ENCODE measurements around the gene KLHL40. TPM values are rescaled to one million over a fixed set of nuclear protein-coding genes. Genes with fewer than 3 reads are reported as not detected.

KLHL40 gene
- total RNA-seq, 1 donor from 2014 or later, result 13.4 TPM

DNA sequence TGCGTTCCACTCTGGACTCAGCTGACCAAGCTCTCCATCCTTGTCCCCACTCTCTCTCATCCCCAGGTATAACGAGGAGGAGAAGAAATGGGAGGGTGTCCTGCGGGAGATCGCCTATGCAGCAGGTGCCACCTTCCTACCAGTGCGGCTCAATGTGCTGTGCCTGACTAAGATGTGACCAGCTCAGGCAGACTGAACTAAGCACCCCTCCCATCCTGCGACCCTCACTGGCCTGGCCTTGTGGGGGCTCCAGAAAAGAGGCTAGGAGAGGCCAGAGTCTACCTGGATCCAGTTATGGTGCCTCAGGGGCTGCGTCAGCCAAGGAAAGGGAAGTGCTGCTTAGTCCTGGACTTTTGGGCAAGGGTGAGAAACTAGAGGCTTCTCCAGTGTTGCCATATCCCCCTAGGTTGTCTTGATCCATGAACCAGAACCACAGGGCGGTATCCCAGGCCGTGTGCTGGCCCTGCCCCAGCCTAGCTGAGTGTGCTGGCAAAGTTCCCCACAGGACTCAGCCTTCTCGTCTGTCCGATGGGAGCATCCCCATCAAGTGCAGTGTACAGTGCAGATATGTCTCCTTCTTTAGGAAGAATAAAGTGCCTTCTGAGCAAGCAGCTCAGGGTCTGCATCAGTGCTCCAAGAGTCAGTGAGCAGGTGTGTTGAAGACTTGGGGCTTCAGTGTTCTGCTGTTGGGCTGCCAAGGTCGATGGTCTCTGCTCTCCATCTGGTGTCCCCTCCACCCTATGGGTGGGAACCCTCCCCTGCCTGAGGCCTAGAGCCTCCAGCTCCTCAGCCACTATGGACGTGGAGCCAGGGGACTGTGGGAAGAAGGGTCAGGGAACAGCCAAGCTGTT, 6.7 kb downstream of the KLHL40 start:
- DNase-seq, result no peak

DNA sequence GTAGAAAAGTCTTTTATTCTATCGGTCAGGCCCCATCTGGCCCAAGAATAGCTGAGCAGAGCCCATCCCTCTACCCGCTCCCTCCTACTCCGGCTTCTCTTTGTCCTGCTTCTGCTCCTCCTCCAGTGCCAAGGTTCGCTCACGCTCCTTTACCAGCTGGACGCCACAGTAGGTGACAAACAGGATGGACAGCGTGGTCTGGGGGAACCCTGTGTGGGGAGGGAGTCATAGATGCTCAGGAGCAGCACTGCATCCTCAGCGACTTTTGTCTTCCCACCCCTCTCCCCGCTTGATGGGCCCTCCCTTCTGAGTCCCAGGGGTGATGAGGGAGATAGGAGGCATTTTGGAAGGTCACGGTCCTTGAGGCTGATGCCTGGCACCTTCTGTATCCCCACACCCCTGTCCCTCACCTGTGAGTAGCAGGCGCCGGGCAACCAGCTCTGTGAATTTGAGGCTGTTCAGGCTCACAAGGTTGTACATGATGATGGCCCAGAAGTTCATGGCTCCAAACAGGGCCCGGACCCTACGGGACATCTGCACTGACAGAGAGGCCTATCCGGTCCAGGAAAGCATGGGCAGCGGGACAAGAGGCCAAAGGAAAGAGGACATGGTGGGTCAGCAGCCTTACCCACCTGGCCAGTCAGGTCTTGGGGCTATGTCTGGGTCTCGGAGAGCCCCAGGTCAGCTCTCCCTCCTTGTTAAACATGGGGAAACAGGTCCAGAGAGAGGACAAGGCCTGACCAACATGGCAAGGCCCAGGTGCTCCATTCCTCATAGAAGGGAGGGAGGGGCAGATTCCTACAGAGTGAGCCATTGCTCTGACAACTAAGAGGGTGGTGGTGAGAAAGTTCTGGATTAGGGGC, 7.6 kb downstream of the KLHL40 start:
- DNase-seq, result no peak

DNA sequence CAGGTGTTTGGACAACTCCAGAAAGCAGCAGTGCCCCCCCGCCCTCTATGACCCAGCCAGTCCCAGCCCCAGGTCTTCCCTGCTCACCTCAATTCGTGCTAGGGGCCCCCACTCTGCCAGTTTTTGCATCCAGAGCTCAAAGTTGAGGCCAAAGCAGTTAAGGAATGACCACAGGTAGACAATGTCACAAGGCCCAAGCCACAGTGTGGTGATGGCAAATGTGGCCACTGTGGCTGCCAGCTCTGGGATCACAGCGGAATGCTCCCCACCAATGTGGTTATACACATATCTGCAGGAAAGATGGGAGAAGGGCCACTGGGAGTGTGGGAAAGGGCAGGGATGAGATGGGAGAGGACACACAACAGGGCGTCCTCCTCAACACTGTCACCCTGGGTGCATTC, 8.2 kb downstream of the KLHL40 start:
- DNase-seq, result no peak

DNA sequence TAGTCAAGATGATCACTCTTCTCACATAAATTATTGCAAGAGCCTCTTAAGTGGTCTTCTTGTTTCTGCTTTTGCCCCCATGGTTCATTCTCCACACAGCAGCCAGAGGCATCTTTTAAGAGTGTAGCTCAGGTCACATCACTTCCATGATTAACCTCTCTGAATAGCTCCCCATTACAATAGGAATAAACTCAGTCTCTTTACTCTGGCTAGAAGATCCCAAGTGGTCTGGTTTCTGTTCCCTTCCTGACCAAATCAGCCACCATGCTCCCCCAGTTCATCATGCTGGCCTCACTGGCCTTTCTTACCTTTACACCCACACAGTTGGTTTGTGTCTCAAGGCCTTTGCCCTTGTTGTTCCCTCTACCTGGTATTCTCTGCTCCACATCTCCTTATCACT, 9.0 kb downstream of the KLHL40 start:
- DNase-seq, result no peak

DNA sequence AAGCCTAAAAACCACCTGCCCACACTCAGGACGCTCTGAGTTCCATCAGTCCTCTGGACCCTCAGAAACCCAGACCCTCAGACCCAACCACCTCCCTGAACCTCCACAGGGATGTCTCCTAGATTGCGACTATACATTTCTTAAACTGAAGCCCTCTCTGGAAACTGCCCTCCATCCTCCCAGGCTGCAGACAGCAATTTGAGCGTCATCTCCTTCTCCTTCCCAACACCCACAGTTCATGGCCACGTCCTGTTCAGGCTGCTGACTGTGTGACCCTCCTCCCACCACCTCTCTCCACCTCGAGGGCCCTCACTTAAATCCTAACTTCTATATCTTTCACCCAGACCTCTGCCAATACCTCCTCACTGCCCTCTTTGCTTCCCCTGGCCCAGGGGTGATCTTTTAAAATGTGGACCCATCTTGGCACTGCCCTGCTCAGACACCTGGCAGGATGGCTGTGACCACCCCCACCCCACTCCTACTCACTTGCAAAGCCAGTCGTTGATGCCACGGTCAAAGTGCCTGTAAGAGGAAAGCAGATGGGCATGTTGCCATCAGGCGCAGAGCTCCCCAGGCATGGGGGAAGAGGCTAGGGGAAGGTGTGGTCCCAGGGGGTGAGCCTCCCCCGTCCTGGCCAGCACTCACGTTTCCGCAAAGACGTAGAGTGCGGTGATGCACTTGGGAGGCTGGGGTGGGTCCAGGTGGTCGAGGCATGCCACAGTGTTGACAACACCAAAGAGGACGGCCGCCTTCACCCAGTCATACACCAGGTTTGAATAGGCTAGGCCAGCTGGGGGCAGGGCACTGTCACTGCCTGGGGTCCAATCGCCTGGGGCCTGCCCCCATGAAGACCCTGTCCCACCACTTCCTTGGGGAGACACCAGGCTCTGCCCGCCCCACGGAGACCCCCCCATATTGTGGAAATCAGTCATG, 11.3 kb downstream of the KLHL40 start:
- no peak for DNase-seq

DNA sequence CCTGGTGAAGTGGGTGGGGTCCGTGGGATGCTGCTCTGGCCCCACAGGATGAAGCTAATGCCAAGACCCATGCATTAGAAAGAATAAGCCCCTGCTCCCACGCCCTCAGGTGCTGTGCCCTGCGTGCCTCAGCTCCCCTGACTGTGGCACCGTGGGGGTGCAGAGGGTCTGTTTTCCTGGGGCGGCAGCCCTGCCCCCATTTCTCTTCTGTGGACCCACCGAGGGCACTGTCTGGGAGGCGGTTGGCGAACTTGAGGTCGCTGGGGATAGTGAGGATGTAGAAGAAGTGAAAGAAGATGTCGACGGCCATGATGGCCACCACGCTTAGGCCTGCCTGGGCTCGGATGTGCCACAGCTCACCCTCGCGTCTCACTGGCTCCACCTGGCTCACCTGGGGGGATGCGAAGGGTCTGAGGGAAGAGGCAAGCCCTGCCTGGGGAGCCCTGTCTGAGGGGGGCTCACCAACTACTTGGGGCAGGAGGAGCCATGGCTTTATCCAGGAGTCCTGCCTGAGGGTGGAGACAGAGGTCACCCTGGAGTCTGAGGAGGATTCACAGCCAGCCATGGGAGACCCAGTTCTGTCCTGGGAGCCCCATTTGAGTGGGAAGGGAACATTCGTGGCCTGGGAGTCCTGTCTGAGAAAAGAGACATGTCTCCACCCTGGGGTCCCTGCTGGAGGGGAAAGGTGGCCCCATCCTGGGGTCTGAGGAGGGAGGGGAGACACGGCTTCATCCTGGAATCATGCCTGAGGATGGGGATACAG, 12.1 kb downstream of the KLHL40 start:
- DNase-seq, result no peak

DNA sequence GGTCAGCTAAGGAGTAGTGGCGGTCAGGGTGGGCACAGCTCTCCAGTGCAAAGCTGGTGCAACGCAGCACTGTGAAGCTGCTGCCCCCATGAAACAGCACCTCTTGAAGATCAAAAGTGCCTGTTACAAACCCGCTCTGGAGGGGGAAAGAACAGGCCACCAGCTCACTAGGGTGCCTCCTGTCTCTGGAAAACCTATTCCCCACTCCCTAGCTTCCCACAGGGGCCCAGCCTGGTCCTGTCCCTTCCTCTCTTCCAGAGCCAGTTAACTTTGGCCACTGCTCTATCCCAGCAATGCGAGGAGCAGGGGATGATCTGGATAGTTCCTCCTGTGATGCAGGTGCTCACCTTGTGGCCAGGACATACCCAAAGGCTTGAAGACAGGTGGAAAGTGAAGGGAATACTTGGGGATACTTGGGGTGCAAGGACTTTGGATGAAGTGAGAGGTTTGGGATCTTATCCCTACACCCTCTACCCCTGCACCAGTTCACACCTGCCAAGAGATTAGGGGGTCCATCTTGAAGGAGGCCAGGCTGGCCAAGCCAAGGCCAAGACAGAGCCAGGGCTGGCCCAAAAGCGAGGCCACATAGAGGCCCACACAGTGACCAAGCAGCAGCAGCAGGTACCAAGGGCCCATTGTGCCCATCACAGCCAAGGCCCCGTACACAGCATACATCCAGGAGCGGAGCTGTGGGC, 13.0 kb downstream of the KLHL40 start:
- no peak for DNase-seq

DNA sequence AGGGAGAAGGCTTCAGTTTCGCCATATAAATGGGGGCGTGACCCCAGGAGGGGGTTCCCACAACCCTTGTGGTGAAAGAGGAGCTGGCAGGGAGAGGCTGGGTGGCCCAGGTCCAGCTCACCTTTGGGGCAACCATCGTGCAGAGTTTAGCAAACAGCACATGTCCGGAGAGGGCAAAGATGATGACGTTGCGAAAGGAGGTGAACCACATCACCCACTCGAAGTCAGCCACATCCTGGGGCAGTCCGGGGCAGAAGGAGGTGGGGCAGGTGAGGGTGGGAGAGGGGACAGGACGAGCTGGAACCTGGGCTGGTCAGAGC, 13.5 kb downstream of the KLHL40 start:
- no peak for DNase-seq

DNA sequence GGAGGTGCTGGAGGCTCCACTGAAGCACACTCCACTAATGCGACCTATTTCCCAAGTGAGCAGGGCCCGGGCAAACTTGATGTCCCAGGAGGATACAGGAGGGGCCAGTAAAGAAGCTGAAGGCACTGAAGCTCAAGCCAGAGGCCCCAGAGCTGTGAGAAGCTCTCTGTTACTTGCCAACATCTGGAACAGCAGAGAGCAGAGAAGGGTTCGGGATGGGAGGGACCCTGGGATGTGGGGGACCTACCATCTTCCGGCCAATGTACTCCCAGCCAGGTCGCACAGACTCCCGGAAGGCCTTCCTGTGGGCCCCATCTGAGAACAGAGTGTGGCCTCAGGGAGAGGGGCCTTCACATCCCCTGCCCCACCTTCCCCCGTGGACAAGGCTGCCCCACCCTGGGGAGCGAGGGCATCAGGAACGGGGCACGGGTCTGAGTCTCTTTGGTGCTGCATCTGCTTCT, 14.2 kb downstream of the KLHL40 start:
- no peak for DNase-seq

DNA sequence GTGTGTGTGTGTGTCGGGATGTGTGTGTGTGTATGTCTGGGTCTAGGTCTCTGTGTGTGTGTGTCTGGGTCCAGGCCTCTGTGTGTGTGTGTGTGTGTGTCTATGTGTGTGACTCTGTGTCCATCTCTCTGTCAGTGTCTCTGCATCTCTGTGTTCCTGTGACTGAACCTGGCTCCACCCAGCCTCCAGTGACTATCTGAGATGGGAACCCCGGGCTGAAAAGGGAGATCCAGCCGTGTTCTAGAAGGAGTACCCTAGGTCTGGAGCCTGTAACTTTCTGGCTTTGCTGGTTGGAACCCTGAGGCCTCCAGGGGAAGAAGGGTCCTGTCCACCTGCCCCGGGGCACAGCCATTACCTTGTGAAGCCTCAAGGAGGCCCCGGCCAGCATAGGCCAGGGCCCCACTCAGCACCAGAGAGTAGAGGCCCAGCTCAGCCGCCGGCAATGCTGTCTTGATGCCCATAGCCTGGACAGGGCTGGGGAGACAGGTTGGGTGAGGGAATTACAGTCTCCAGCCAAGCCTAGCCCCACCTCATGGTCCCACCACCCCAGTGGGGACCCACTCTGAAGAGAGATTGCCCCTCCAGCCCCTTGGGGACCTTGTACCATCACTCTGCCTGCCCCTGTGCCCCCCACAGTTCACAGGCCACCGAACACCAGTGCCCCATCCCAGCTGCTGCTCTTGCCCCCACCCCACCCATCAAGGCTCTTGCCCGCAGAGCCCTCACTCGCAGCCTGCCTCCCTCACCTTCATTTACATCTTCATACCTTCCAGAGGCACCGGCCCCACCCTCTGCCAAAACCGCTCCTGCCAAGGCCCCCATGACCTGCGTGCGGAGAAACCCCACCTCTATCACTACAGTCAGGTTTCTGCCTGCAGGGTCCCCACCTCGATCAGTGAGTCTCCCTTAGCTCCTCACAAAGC, 15.3 kb downstream of the KLHL40 start:
- no peak for DNase-seq

DNA sequence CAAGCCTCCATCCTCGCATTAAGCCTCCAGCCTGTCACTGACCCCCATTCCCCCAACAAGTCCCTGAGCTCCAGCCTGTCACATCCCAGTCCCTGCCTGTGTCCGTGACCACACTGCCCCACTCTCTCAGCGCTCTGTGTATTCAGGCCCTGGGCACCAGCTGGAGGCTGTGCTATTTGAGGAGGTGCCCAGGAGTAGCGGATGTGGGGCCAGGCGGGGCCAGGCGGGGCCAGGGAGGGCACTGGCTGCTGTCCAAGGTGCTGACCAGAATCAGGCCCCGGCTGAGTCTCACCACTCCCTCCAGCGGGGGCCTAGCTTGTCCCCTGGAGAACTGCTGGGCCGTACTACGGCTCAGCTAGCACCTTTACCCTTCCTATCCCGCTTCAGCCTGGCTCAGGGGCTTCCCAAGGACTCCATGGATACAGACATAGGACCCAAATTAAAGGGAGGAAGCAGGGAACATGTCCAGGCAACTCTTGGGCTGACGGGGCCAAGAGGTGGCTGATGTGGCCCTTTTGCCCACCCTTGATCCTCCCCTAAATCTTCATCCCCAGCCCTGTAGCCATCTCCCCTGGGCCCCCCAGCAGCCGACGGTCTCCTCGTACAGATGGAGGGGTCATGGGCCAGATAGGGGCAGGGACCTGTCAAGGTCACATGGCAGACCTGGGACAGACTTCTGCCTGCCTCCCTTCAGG, 16.2 kb downstream of the KLHL40 start:
- DNase-seq, result no peak

DNA sequence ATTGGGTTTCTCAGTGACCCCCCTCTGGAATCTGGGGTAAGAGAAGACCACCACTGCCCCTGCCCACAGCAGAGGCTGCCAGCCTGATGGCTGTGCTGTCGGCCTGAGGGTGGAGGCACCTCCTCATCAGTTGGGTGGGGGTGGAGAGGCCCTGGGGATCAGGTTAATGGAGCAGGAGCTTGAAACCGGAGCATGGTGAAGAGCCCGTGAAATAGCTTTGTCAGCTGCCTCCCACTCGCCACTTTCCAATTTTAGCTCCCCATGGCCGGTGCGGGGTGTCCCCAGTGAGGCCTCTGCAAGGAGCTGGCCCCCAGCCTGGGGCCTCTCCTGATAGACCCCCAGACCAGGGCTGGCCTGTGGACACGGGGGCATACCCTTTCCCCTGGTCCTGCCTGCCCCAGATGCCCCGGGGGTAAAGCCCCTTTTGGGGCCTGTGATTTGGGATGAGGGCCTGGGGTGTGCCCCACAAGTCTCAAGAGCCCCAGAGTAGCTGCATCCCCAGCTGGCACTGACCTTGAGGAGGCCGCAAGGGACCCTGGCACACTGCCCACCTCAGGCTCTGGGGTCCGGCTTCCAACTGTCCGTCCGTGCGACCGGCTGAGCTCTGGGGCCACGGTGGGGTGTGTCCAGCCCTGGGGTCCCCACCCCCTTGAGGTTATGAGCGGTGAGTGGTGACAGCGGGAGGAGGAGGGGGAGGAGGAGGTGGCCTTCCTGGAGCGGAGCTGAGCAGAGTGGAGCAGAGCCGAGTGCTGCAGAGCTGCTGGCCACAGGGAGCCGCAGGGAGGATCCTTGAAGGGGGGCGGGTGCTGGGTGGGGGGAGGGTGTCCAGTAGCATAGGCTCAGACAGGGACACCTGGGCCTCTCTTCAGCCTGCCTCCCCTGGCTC, 17.0 kb downstream of the KLHL40 start, which contains the start of gene HHATL:
TSS of gene HHATL (minus strand) at position 733 of the 886 bp plus-strand sequence. CDS start 1,972 bp downstream, outside the sequence.
- no peak for DNase-seq

DNA sequence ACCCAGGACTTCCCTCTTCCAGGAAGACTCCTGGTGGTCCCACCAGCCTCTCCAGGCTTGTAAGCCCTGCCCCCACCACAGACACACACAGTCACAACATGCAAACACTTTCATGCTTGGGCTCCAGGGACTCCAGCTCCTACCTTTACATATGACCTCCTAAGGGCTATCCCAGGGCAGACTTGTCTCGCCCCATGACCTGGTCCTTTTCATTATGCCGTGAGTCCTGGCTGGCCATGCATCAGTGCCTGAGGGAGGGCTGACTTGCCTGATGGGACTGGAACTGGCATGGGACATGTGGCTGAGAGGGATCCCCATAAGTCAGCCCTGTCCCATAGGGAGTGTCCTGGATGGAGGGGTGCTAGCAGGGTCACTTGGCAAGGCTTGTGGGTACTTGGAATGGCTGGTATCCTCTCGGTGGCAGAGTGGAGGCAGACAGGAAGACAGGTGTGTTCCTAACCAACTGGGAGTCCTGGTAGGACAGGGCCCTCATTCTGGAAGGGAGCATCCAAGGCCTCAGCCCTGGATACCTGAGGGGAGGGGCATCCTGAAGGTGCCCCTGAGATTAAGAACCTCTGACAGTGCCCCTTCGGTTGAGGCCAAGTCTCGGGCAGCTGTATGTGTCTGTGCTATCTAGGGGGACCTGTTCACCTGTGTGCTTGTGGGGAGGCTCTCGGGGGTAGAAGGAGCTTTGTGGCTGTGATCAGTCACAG, 17.8 kb downstream of the KLHL40 start:
- DNase-seq, result no peak

DNA sequence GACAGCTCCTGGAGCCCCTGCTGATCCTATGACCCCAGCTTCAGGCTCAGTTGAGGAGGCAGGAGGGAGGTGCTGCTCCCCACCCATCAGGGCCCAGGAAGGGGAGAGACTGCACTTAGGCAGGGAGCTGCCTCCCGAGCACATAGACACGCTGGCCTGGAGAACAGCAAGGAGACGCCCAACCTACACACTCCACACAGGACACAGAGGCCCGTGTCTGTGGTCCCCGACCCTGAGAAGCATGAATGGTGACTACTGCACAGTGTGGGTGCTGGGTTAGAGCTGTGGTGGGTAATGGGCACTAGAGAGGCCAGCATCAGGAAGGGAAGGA, 18.3 kb downstream of the KLHL40 start:
- no peak for DNase-seq

DNA sequence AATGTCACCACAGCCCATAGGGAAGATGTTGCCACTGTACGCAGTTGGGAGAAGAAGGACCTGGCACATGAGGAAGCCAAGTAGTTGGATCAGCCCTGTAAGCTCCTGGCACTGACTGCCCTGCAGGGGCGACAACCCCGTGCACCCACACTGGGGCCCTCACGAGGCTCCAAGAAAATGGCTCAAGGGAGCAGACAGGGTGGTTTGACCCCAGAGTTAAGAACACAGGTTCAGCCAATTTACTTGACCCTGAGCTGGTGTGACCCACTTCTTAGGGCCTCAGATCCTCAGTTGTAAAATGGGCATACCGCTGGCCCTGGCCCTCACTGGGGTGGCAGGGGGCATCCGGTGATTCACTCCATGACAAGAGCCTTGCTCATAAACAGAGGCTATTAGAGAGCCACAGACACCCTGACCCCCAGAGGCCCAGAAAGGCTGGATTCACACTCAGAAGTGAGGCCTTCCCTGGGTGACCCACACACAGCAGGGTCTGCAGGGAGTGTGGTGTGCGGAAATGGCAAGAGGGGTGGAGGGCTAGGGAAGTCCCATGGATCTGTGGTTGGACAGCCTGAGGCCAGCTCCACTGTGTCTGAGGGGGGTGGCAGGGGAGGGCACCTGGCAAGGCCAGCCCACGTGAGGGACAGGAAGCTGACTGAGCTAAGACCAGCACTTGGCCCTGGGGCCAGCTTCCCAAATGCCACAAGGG, 19.0 kb downstream of the KLHL40 start:
- no peak for DNase-seq

DNA sequence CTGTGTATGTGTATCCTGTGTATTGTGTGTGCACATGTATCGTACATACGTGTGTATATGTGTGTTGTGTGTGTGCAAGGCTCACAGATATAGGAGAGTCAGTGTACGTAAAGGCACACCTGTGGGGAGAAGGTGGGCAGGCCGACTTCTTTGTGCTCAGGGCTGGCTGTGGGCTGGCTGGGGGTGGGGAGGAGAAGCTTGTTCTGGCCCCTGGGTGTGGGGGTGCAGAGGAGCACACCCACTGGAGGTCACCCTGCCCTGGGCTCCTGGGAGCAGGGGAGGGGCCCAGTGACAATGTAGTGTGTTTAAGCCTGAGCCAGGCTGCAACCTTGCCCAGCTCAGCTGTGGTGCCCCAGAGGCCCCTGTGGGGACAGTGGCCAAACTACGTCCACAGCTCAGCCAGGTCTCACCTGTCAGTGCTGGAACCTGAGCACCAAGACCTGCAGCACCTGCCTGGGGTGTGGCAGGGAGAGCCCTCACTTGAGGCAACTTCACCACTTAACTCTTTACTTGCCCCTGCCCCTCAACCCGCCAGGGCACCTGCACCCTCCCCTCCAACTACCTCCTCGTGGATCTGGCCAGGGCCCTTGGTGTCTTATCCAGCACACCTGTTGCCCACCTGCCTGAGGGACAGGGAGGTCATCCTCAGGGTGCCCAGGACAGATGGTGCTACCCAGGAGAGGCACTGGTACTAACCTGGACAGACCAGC, 19.9 kb downstream of the KLHL40 start:
- DNase-seq, result no peak
